Progenitor cell of endocrine pancreas (in vitro differentiated cells): ENCODE data around the gene NCBP1. TPM values are rescaled to one million over a fixed set of nuclear protein-coding genes. Genes with fewer than 3 reads are reported as not detected.

Experiments used
- DNase-seq: peaks from one replicate; pipeline ENCODE4 v3.0.0; 2021; ENCODE audit warnings: low spot score; ENCODE audit not compliant: unreplicated experiment
- H3K27ac Mint-ChIP-seq: 2 replicates; pipeline ENCODE4 v1.8.0; 2021; ENCODE audit warnings: mild to moderate bottlenecking, moderate library complexity, mixed read lengths
- H3K27me3 Mint-ChIP-seq: 2 replicates; pipeline ENCODE4 v1.8.0; 2021; ENCODE audit warnings: mixed read lengths
- H3K36me3 Mint-ChIP-seq: 2 replicates; pipeline ENCODE4 v1.8.0; 2022; ENCODE audit warnings: mixed read lengths; ENCODE audit not compliant: insufficient read depth
- H3K4me1 Mint-ChIP-seq: 2 replicates; pipeline ENCODE4 v1.8.0; 2021; ENCODE audit warnings: low read depth, mixed read lengths
- H3K4me3 Mint-ChIP-seq: 2 replicates; pipeline ENCODE4 v1.8.0; 2021; ENCODE audit warnings: low read depth, mild to moderate bottlenecking, moderate library complexity, mixed read lengths
- H3K9me3 Mint-ChIP-seq: 2 replicates; pipeline ENCODE4 v1.8.0; 2021; ENCODE audit warnings: low read depth, mixed read lengths
- total RNA-seq: library from RNA; stranded (reverse); gene quantifications from 2 replicates; pipeline ENCODE4 v1.2.1, GENCODE V29; 2021
- TF ChIP-seq, protein P1 (sequence below): fragments of 200-600 bp; sonication (generic); IDR thresholded peaks from one replicate; pipeline ENCODE4 v1.5.0; 2021; ENCODE audit warnings: antibody characterized with exemption, mild to moderate bottlenecking; ENCODE audit not compliant: unreplicated experiment

Gene NCBP1
- total RNA-seq, 1 donor from 2014 or later, result 55.7 TPM

DNA sequence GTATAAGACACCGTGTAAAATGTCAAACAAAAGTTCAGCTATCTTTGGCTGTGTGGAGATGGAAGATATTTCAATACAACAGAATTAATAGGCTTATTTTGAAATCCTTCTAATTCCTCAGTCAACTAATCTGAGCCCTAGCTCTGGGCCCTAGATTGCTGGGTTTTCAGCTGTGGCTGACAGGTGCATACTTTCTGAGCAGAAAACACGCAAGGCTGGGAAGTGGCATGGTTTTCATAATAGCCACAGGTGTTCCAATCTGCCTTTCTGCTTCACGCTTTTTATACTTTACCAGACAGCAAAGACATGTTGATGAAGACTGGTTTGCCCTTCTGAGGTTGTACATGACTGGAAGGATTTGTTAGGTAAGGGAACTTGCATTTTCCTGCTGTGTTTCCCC, 84.2 kb downstream of the NCBP1 start:
- peaks cover 6% of the 10 kb centered on the region for H3K4me1 Mint-ChIP-seq
- H3K36me3 Mint-ChIP-seq, result no peaks in the 10 kb centered on the region
- H3K27ac Mint-ChIP-seq, result no peak overlapping the region
- H3K4me3 Mint-ChIP-seq, result no peak overlapping the region
- no peak for DNase-seq
- H3K9me3 Mint-ChIP-seq, result peaks cover 4% of the 10 kb centered on the region
- no peaks in the 10 kb centered on the region for H3K27me3 Mint-ChIP-seq
- TF ChIP-seq, protein P1, sequence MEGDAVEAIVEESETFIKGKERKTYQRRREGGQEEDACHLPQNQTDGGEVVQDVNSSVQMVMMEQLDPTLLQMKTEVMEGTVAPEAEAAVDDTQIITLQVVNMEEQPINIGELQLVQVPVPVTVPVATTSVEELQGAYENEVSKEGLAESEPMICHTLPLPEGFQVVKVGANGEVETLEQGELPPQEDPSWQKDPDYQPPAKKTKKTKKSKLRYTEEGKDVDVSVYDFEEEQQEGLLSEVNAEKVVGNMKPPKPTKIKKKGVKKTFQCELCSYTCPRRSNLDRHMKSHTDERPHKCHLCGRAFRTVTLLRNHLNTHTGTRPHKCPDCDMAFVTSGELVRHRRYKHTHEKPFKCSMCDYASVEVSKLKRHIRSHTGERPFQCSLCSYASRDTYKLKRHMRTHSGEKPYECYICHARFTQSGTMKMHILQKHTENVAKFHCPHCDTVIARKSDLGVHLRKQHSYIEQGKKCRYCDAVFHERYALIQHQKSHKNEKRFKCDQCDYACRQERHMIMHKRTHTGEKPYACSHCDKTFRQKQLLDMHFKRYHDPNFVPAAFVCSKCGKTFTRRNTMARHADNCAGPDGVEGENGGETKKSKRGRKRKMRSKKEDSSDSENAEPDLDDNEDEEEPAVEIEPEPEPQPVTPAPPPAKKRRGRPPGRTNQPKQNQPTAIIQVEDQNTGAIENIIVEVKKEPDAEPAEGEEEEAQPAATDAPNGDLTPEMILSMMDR, result no peak

DNA sequence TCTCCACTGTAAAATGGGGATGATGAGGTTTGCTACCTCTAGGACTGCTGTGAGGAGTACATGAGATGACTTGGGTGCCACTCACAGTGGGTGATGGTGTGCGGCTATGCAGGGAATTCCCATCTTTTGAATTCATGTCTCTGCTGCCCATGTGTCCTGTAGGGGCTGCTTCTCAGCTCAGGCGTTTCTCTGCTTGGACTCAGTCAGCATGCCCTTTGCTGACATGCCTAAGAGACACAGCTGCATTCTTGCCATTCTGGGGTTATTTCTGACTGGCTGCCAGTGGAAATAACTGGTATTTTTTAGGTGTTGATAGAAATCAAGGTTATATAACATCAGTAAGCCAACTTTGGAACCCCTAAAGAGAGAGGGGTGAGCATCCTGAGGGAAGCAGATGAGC, 87.8 kb downstream of the NCBP1 start:
- Mint-ChIP-seq H3K27me3 (peaks cover 2% of the 10 kb centered on the region), H3K4me1 (peaks cover 5% of the 10 kb centered on the region), H3K9me3 (peaks cover 4% of the 10 kb centered on the region), H3K36me3 (no peaks in the 10 kb centered on the region), H3K27ac (no peak overlapping the region), H3K4me3 (no peak overlapping the region)
- TF ChIP-seq, protein P1, result no peak
- no peak for DNase-seq

DNA sequence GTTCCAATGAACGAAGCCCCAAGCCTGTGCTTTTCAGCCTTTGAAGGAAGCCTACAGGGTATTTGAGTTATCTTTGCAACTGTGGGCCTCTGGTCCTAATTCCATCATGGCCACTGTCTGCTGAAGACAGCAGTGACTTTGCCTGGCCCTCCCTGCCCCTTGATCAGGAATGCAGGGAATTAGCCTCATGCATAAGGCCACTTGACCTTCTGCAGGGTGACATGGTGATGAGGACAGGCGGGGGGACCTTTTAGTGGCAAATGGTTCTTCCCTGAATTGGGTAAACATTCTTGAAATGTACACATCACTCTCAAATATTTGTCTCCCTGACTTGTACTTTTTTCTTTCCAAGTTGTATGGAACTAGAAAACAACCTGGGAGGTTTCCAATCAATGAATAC, 88.7 kb downstream of the NCBP1 start:
- peaks cover 5% of the 10 kb centered on the region for H3K4me1 Mint-ChIP-seq
- H3K27ac Mint-ChIP-seq, result no peak overlapping the region

More for the DNA sequence above, 88.7 kb downstream of the NCBP1 start:
- H3K9me3 Mint-ChIP-seq, result peaks cover 4% of the 10 kb centered on the region
- H3K36me3 Mint-ChIP-seq, result no peaks in the 10 kb centered on the region
- H3K4me3 Mint-ChIP-seq, result no peak overlapping the region
- peaks cover 2% of the 10 kb centered on the region for H3K27me3 Mint-ChIP-seq
- TF ChIP-seq, protein P1, result no peak
- no peak for DNase-seq

Other genes with a start within 250 kb of the NCBP1 start
- 12.8 and 14.2 TPM in 2 replicates for gene TDRD7, start 221.7 kb upstream of the NCBP1 start, total RNA-seq
- 10.1 and 10.6 TPM in 2 replicates for gene TMOD1, start 132.2 kb upstream of the NCBP1 start, total RNA-seq
- 44.7 and 45.7 TPM in 2 replicates for gene TSTD2, start 453 bp upstream of the NCBP1 start, total RNA-seq
- gene XPA, start 63.5 kb downstream of the NCBP1 start, total RNA-seq, result 15.0 and 16.4 TPM in 2 replicates
- 0.29 and 0.38 TPM in 2 replicates for gene FOXE1, start 219.4 kb downstream of the NCBP1 start, total RNA-seq